Measurements from ENCODE around the gene METTL8. TPM values are rescaled to one million over a fixed set of nuclear protein-coding genes. Genes with fewer than 3 reads are reported as not detected.

METTL8 gene, protein sequence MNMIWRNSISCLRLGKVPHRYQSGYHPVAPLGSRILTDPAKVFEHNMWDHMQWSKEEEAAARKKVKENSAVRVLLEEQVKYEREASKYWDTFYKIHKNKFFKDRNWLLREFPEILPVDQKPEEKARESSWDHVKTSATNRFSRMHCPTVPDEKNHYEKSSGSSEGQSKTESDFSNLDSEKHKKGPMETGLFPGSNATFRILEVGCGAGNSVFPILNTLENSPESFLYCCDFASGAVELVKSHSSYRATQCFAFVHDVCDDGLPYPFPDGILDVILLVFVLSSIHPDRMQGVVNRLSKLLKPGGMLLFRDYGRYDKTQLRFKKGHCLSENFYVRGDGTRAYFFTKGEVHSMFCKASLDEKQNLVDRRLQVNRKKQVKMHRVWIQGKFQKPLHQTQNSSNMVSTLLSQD
- total RNA-seq = 41.5 TPM

DNA sequence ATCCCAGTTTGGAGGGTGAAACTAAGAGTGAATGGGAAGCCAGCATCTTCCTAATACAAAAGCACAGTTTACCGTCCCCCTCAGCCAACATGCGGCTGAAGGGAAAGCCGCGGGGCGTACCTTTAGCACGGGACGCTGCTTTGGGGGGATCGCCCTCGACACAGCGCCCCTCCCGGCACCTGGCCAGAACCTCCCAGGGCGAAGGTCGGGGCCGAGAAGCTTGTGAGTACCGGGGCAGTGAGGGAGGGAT, at the start of gene METTL8:
Gene METTL8, minus strand, starts transcription at position 228 of the 250 bp plus-strand sequence. CDS start 41,805 bp downstream, outside the sequence.
- no peak for DNase-seq (ENCODE audit: low spot score)

DNA sequence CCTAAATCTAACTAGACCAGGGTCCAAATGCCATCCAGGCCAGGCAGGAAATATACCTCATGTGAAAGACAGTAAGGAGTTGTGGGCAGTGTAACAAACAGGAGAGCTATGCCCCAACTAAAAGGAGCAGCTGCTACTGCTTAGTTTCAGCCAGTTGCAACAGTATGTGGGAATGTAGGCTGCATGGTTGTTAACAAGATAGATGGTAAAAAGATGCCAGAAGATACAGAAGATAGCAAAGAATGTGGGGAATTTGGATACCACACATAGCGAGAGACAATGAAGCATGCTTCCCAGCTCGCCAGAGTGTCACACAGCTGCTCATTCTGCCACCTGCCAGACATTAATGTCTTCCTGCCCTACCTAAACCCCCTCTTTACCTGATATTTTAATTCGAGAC, 49.1 kb upstream of the METTL8 start:
- no peak for DNase-seq (ENCODE audit: low spot score)

DNA sequence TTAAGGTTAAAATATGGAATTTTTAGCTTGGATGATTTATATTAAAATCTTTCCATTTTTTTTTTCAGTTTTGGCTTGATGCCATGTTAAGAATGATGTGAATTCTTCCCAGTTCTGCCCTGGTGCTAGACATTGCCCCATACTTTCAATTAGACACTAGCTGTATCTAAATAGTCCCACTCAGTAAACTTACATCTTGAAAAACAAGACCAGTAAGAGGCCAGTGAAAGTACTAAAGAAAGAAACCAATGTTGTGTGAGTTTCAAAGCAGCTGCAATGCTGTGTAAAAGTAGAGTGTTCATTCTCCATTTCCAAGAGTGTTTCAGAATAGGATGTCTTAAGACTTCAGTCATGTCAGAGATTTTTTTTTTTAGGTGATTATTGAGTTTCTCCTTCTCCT, 48.5 kb upstream of the METTL8 start:
- DNase-seq (ENCODE audit: low spot score) = no peak

DNA sequence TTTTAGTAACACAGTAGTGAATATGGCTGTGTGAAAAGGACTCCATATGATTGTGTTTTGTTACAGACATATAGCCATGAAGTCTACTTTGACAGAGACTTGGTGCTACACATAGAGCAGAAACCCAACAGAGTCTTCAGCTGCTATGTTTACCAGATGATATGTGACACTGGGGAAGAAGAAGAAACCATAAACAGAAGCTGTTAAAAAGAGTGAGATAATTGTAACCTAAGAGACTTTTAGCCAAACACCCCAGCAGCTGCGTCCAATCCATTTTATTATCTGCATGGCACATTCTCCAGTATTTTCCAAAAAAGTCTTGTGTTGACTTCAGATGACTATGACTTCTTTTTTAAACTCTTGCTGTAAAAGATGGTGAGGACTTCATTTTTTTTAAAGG, 47.1 kb upstream of the METTL8 start:
- no peak for DNase-seq (ENCODE audit: low spot score)

DNA sequence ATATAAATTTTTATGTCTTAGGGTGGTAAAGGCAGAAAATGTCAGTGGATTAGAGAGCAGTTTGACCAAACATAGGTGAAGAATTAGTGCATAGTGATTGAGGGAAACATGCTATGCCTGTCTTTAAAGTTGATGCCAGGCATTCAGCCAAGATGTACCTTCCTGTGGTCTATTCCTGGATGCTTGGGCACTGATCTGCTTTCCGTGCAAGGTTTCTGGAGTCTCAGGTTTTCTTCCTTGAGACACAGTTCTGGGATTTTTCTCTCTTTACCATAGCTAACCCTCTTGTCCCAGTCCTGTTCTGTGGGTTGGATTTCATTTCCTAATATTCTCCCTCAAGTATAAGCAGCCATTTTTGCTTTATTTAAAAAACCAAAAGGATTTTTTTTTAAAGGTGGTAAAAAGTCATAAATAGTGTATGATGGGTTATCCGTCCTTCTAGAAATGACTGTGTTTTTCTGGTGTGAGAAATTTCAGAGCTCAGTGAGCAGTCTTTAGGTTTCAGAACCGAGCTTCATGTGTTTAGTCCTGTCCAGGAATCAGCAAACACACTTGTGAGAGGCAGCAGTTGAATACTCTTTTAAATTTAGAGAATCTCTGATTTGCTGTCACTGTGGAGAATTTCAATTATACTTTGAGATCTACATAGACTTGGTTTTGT, 45.5 kb upstream of the METTL8 start:
- DNase-seq (ENCODE audit: low spot score) = no peak

DNA sequence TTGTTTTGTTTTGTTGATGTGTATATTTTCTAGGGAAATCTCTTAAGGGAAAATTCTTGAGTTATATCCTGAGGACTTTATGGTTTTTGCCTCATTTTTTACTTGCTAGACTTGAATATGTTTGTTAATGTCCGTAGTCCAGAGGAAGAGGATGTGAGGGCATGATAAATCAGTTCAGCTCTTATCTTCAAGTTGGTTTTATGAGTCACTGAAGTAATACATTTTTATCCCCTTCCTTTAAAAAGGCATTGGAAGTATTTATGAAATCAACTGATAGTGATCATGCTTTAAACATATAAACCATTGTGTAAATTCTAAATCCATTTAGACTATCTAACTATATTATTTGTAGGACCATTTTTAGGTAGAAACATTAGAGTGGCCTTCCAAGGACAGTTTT, 44.6 kb upstream of the METTL8 start:
- no peak for DNase-seq (ENCODE audit: low spot score)

DNA sequence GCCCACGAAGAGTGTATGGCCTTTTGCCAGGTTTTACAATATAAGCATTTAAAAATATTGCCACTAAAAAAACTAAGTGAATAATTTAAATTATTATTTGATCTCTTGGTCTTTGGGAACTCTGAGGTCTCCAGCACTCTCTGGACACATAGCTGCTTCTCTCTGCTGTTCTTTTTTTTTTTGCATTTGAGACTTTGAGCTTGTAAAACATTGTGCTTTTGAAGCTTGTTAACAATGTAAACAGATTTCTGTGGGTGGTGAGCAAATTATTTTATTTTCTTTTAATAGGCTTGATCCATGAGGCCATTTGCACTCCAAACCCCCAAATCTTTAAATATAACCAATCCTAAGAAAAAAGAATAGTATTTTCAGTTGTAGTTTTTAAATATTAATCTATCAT, 42.2 kb upstream of the METTL8 start:
- no peak for DNase-seq (ENCODE audit: low spot score)

DNA sequence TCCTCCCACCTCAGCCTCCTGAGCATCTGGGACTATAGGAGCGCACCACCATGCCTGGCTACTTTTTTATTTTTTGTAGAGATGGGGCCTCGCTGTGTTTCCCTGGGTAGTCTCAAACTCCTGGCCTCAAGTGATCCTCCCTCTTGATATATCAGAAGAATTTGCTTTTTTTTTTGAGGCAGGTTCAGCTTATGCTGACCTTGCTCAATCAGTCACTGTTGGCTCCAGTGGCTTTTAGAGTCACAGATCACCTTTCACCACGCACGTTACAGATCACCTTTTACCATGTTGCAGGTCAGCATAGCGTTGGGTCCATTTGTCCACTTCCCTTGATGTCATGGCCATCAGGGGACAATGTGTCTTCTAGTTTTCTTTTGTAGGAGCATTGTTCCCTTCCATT, 36.3 kb upstream of the METTL8 start:
- no peak for DNase-seq (ENCODE audit: low spot score)

DNA sequence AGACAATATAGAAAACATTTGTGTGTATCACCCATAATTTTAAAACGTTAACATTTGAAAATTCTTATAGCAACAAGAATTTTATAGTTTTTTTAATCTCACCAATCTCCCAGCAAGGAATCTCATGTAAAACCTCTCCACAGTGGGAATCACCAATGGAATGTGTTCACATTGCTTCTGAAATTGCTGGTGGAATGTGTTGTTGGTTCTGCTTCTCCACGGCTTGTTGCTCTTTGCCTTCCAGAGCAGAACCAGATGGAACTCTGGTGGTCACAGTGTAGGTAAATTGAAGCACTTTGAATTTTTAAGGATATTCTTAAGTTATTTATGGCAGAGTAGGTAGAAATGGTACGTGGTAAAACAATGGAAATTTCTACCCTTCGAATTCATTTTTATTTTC, 35.4 kb upstream of the METTL8 start:
- DNase-seq (ENCODE audit: low spot score) = no peak

DNA sequence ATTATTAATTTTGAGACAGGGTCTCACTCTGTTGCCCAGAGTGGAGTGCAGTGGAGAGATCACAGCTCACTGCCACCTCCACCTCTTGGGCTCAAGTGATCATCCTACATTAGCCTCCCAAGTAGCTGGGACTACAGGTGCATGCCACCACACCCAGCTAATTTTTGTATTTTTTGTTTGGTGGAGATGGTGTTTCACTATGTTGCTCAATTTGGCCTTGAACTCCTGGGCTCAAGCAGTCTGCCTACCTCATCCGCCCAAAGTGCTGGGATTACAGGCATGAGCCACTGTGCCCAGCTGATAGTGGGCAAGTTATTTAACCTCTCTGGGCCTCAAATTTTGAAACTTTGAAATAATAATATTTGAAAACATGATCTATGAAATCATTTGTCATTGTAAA, 26.7 kb upstream of the METTL8 start:
- DNase-seq (ENCODE audit: low spot score) = no peak

DNA sequence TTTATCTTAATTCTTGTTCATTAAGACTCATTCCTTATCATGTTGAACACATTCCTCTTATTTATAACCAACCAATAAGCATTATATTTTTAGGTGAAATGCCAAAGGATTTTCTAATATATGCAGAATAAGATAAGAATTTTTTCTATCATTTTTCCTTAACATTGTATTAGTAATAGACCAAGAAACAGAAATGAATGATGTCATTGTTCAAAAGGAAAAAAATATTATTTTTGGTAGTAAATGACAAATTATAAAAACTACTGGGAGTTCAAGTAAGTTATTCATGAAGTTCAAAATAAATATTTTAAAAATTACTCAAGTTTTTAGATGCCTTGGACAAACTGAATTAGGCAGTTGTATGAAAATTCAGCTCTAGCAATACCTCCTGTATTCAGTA, 25.7 kb upstream of the METTL8 start:
- no peak for DNase-seq (ENCODE audit: low spot score)

DNA sequence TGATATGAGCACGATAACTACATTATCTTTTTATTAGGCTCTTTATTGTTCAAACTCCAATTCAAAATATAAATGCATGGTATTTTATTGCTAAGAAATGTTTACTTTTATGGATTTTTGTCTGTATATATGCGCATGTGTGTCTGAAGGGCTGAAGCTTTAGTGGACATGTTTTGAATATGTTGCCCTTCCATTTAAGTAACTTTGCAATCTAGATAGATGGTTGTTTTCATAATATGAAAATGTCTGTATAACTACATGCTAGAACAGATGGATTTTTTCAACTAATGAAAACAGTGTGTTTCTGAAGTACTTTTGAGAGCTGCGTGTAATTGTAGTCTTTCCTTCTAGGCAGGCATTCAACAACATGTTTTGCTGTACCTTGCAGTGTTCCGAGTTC, 19.0 kb upstream of the METTL8 start:
- DNase-seq (ENCODE audit: low spot score) = no peak

DNA sequence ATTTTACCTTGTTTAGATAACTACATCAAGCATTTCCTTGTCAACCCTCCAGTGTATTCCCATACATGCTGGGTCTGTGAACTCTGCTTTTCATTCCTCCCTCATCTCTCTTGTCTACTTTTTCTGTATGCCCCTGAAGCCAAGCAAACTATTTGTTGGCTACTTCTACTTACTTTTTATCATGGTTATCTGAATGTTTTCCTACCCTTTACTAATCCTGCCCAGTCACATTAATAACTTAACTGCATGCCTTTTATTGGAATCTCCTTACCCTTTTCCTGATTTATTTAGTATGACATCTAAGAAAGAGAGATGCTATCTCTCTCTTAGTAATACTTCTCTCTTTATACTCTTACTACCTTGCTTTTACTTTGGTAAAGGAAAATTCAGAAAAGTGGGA, 17.3 kb upstream of the METTL8 start:
- DNase-seq (ENCODE audit: low spot score) = no peak

DNA sequence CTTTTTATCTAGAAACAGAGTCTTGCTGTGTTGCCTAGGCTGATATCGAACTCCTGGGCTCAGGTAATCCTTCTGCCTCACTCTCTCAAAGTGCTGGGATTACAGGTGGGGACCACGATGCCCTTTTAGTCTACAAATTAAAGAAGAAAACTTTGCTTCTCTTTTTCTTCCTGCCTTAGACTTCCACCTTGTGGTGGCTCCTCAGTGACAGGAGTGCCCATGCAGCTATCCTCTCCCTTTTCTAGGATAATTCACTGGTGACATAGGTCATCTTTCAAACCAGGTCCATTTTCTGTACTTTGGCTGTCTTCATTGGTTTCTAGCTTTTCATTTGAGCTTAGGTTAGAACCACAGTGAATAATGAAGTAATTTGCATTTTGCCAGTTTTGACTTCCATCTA, 13.9 kb upstream of the METTL8 start:
- DNase-seq (ENCODE audit: low spot score) = no peak

DNA sequence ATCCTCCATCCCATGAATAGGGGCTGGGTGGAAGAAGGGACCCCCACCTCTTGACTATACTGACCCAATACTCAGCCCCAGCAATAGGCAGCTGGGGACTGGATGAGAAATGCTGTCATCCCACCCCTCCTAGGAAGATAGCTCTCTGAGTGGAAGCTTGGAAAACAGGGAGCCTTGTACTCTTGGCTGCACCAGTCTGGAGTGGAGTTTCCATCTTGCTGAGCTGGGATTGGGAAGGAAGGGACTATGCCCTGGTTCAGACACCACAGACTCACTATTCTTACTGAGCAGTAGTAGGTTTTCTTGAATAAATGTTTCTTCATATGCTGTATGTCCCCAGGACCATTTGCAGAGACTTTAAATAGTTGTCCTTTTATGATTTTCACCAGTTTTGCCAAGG, 7.7 kb upstream of the METTL8 start:
- DNase-seq (ENCODE audit: low spot score) = no peak

DNA sequence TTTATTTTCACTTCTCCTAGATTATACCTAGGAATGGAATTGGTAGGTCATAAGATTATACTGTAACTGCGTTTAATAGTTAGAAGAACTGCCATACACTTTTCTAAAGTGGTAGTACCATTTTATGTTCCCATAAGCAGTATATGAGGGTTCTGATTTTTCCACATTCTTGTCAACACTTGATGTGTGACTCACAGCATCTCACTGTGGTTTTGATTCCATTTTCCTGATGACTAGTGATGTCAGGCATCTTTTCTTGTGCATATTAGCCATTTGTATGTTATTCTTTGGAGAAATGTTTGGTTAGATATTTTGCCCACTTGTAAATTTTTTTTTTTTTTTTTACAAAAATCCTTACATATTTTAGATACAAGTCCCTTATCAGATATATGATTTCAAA, 2.5 kb upstream of the METTL8 start:
- no peak for DNase-seq (ENCODE audit: low spot score)

DNA sequence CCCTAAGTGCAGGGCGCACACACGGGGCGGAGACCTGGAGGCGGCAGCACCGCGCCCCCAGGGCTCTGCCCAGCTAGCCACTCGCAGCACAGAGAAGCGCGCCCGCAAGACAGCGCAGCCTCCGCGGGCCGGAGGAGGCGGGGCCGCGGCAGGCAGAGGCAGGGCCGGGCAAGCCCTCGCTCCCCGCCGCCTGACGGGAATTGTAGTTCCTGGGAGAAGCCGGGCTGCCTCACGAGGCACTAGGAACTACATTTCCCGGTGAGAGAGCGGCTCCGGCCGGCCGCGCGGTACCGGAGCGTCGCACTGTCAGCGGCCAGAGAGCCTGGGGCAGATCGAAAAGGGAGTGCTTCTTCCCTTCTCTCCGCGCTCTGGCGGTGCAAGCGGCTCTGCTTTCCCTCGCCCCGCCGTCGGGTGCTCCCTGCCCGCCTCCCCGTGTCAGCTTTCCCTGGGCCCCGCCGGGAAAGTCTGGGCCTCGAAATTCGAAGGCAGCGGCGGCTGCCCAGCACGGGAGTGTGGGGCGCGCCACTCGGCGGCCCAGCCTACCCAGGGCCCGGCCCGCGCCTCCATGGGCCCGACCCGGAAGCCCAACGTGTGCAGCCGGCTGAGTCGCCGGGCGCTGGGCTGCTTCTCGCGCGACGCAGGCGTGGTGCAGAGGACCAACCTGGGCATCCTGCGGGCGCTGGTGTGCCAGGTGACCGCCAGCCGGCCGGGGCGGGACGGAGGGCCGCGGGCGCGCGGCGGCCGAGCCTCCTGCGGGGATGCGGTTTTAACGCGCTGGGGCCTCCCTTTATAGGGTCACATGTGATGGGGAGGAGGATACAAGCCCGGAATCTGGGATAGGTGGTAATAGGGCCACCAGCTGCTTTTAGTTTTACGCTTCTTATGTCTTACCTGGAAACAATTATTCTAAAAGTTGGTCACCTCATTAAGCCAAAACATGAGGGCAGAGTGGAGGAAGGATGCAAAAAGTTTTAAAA, 511 bp upstream of the METTL8 start, which contains the start of gene DCAF17:
Gene DCAF17, plus strand, starts transcription at position 214 of the 977 bp plus-strand sequence. Its CDS starts 352 bp downstream, at position 566.
- peak; percentile 96 for DNase-seq (ENCODE audit: low spot score)

DNA sequence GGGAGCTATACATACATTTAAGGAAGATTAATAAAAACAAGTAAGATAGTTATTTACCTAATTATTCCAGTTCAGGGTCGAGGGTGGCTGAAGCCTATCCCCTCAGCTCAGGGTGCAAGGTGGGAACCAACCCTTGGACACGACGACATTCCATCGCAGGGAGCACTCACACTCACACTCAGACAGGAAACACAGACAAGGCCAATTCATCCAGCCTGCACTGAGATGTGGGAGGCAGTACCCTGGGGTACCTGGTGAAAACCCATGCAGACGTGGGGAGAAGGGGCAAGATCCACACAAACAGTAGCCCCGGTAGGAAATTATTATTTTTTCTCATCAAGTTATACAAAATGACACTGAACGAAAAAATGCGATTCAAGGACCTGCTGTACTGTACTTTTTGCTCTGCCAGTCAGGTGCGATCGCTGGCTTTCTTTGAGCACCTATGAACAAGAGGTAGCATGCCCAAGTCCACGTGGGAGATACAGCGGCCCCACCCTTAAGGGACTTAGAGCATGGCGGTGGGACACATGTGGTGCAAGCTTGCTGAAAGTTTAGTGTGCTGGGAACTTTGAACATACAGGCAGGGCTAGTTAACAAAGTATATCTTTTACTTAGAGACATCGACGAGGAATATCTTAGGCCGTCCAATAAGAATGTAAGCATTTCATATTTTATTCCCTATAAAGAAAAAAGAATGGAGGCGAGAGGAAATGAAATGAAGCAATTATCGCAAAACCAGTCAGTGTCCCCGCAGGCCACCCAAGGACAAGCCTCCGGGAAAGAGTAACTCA, 624 bp downstream of the METTL8 start:
- peak; percentile 75 for DNase-seq (ENCODE audit: low spot score)

DNA sequence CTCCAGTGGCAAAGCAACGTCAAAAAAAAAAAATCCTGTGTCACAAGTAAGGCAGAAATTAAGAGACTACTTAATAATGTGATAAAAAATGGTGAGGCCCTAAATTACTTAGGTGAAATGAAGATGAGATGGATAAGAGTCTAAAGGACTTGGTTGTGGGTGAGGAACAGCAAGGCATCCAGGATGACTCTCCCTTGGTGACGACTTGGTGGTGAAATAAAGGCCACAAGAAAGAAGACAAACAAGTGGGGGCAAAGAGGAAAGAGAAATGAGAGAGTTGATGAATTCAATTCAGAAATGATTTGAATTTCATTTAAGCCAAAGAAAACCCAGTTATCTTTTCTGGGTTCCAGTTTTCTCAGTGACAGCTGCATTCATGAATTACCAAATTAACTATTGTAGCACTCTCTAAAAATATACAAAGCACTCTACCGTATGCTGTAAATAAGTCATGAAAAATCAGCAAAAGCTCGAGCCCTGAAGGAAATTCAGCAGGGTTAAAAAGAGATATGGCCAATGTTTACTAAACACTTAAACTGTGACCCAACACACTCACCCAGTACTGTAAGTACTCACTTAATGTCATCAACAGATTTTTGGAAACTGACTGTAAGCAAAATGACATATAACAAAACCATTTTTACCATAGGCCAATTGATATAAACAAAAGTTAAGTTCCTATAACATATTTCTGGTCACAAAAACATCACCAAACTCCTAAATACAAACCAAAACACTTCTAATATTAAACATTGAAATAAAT, 1.4 kb downstream of the METTL8 start:
- DNase-seq (ENCODE audit: low spot score) = no peak

DNA sequence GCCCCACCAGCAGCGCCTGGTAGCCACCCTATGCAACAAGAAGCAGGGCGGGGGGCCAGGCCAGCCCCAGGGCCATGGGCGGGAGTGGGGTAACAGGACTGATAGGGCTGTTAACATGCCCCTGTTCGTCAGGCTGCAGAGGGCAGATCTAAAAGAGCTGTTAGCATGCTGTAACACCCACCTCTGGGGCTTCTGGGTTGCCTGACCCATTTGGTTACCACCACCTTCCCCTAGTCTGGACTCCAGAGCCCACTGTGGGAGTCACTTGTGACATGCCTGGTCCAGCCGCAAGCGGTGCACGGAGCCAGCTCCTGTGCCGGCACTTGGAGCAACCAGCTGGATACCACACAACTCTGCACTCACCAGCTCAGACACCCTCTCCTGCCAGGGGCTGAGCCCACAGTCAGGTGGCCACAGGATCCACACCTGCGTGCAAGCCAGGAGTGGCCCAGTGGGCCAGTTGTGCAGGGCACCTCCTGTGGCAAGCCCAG, 2.1 kb downstream of the METTL8 start:
- DNase-seq (ENCODE audit: low spot score) = peak; percentile 45

All from ureter (tissue), 1 donor.